Activated T-helper 1 cell treated with Interleukin-2 at 50 U/mL for 16 hours (primary cell): Measurements from ENCODE around the gene MAD1L1.

ENCODE experiments used
- DNase-seq: peaks from one replicate; pipeline ENCODE4 v3.0.0-alpha.2; 2020; ENCODE audit warnings: low read depth

The MAD1L1 gene

GRCh38 chr7:2258661-2259365 is 26.1 kb upstream of the MAD1L1 start:
- DNase-seq = no peak

GRCh38 chr7:2257651-2258050 is 24.9 kb upstream of the MAD1L1 start:
- DNase-seq = no peak

- no peak for DNase-seq
Measured at GRCh38 chr7:2257046-2257551, 24.4 kb upstream of the MAD1L1 start.

GRCh38 chr7:2256306-2257045 is 23.7 kb upstream of the MAD1L1 start:
- no peak for DNase-seq

GRCh38 chr7:2255145-2256139 is 22.7 kb upstream of the MAD1L1 start:
- no peak for DNase-seq

GRCh38 chr7:2254429-2255144 is 21.8 kb upstream of the MAD1L1 start:
- DNase-seq = no peak

DNA sequence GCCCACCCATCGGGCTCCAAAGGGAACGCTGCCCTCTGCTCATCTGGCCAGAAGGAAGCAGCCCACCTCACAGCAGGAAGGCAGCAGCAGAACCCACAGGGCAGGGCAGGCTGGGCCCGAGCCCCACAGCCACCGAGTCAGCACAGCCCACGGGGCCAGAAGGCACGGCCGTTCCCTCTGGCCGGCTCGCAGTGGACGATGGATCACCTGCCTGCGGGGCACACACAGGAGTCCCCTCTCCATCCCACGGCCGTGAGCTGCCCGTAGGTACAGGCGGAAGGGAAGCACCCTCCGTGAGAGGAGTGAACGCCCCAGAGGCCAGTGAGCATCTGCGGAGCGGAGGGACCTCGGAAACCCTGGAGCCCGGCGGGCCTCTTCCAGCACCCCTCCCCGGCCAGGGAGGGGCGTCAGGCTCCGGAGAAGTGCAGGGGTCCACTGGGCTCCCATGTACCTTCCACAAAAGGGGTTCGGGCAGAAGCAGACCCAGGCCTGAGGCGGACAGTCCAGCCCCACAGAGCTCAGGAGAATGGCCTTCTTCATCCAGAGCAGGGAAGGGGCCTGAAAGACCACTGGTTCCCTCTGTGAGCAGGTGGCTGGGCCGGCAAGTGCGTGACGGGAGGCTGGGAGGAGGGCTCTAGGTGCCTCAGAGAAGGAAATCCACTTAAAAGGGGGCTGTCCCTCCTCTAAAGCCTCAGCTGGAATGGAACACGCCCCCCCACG is 20.9 kb upstream of the MAD1L1 start:
- DNase-seq = no peak

GRCh38 chr7:2253021-2253420 is 20.3 kb upstream of the MAD1L1 start:
- DNase-seq = no peak

GRCh38 chr7:2251841-2252771 is 19.4 kb upstream of the MAD1L1 start:
- DNase-seq = no peak

GRCh38 chr7:2251381-2251780 is 18.6 kb upstream of the MAD1L1 start:
- DNase-seq = no peak

DNA sequence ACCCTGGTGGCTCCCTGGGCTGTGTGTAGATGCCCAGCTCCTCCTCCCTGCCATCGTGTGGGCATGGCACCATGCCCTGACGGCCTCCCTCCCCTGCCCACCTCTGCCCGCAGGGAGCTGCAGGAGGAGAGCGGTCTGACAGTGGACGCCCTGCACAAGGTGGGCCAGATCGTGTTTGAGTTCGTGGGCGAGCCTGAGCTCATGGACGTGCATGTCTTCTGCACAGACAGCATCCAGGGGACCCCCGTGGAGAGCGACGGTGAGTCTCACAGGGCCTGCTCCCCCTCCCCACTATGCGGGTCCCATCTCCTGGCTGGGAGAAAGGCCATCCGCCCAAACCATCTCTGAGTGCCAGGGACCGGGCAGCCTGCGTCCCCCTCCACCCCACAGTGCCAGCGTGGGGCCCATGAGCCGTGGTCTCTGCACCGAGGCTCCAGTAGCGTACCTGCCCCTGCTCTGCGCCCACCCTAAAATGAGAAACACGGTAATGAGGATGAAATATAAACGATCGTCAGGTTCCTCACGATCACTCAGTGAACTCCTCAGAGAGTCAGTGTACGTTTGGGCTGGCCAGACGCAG is 17.1 kb upstream of the MAD1L1 start:
- DNase-seq = no peak

- DNase-seq = no peak
Measured at GRCh38 chr7:2248984-2249694, 16.4 kb upstream of the MAD1L1 start.

DNA sequence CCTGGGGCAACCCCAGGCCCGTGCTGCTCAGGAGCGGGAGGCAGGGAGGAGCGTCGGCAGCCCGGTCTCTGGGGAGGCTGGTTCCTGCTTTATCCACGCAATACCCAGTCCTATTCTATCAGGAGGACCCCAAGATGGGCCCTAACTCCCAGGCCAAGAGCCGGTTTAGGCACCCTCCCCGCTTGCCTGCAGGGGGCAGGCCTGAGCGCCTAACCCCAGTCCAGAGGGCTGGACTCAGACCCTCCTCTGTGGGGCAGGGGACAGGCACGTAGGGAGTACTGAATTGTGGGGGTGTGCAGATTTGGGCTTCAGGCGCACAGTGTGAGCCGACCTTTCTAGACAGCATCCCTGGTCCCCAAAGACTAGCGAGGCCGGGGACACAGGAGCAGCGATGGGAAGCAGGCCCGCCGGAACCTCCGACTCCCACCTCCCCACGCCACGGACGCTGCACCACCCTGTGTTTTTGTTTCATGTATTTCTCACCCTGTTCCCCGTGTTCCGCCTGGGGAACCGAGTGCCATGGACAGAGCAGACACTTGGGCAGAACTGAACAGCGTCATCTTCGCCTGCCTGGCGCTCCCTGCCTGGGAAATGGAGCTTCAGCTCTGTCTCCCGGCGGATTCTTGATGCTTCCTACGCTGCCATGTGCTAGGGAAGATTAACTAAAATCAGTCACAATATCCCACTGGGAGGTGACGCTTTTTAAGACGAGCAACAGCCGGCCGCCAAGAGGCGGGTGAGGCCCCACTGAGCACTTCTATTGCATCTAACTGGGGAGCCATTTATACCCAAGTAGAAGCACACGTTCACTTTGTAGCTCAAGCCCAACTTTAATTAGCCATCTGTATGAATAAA is 14.6 kb upstream of the MAD1L1 start:
- no peak for DNase-seq

DNA sequence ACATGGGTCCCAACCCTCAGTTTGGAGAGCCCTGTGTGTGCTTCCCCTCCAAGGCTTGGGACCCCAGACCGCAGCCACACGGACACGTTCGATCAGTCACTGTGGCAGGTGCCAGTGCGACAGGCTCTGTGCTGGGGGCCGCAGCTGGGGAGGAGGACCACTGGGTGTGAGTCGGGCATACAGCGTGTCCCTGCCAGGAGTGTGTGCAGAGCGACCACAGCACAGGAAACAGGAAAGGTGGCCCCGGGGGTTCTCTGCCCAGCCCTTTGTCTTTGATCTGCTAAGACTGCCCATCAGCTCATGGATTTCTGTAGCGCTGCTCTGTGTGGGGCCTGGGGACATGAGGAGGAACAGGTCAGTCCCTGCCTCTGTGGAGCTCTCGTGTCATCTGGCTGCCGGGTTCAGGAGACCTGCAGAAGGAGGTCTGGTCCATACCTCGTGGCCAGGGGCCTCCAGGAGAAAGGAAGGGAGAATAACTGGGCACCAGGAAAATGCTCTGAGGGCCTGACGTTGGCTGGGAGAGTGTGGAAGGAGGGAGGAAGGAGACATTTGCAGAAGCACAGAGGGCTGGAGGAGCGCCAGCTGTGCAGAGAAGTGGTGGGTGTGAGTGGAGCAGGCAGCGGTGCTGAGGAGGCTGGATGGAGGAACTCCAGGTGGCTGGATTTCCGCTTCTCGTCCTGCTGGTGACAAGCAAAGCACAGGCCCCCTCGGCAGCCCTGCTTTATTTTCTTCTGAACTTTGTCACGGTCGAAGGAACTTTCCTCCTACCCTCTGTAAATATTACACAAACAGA is 13.3 kb upstream of the MAD1L1 start:
- no peak for DNase-seq

- DNase-seq = no peak
Measured at GRCh38 chr7:2244404-2244995, 11.8 kb upstream of the MAD1L1 start.

GRCh38 chr7:2243458-2243857 is 10.7 kb upstream of the MAD1L1 start:
- no peak for DNase-seq
